Sigmoid colon (tissue), 7 donors: ENCODE results near the gene GPC5. TPM values are rescaled to one million over a fixed set of nuclear protein-coding genes. Genes with fewer than 3 reads are reported as not detected.

Experiments
- DNase-seq: peaks from one replicate; pipeline ENCODE4 v3.0.0-alpha.2; 2019
- H3K27ac ChIP-seq, 4 donors: fragments of 200-600 bp; sonication (generic); one replicate each; pipeline ENCODE4 v1.5.1; 2016 to 2019; ENCODE audit warnings: mild to moderate bottlenecking in 1 of 4
- H3K27me3 ChIP-seq, 3 donors: fragments of 200-600 bp; sonication (generic); one replicate each; pipeline ENCODE4 v1.5.1; 2019; ENCODE audit warnings: mild to moderate bottlenecking in 1 of 3
- H3K36me3 ChIP-seq, 4 donors: fragments of 200-600 bp; sonication (generic); one replicate each; pipeline ENCODE4 v1.5.1; 2016 to 2019
- H3K4me1 ChIP-seq, 4 donors: fragments of 200-600 bp; sonication (generic); one replicate each; pipeline ENCODE4 v1.5.1; 2017 to 2019
- H3K4me3 ChIP-seq, 4 donors: fragments of 200-600 bp; sonication (generic); one replicate each; pipeline ENCODE4 v1.5.1; 2017 to 2019; ENCODE audit warnings: mild to moderate bottlenecking in 2 of 4, moderate library complexity in 1 of 4
- H3K9me3 ChIP-seq, 4 donors: fragments of 200-600 bp in 3 of 4; sonication (generic) in 3 of 4; one replicate each; pipeline versions ENCODE4 v1.5.1 to v1.6.1; 2013 to 2019
- EP300 ChIP-seq, 4 donors: sonication (generic); formaldehyde crosslinking; IDR thresholded peaks; one replicate each; pipeline ENCODE4 v1.6.1; 2017; ENCODE audit warnings: antibody characterized with exemption in 4 of 4
- POLR2A ChIP-seq, 2 donors: fragments of 450-650 bp; IDR thresholded peaks; one replicate each; pipeline ENCODE4 v1.6.1; 2016; ENCODE audit warnings: antibody characterized with exemption in 2 of 2, mild to moderate bottlenecking in 2 of 2, moderate library complexity in 2 of 2
- POLR2AphosphoS5 ChIP-seq, 4 donors: sonication (generic); formaldehyde crosslinking; IDR thresholded peaks; one replicate each; pipeline ENCODE4 v1.6.1; 2017; ENCODE audit warnings: antibody characterized with exemption in 4 of 4
- WGBS, 2 donors: extraction: QIAGEN DNeasy Blood & Tissue Kit; methylation state at CpG; one replicate each; pipeline ENCODE4 v1.1.7; 2013; 5-methylcytosine and 5-hydroxymethylcytosine counted together
- intact Hi-C: fragments of 100-400 bp; cut with DNase I; formaldehyde crosslinking; loops from one replicate; pipeline ENCODE4 v1.15.1; 2023
- polyA plus RNA-seq, 3 donors: library from polyadenylated mRNA; stranded (reverse); fragments of 200-250 nt; gene quantifications; one replicate each; pipeline ENCODE4 v1.2.3, GENCODE V29; 2013
- total RNA-seq, 4 donors: library from RNA; depleted of rRNA; stranded (reverse); fragments of >200 nt; gene quantifications; one replicate each; pipeline ENCODE4 v1.1.0, GENCODE V29; 2016
- TF ChIP-seq, protein P1 (sequence below), 4 experiments: fragments of 450-650 bp in 3 of 4; fragments of 200-600 bp in 1 of 4; IDR thresholded peaks; one replicate each; pipeline ENCODE4 v1.5.1; 2016 to 2019; ENCODE audit warnings: antibody characterized with exemption in 4 of 4, mild to moderate bottlenecking in 3 of 4, moderate library complexity in 2 of 4
- donor health status: healthy with polysubstance abuse.
- donor health status: Bipolar disorder and iron deficiency.
- donor health status: healthy.

The GPC5 gene
- total and polyA plus RNA-seq, 7 donors = 0.39 to 3.9 (median 2.9) TPM; not detected in 2

DNA sequence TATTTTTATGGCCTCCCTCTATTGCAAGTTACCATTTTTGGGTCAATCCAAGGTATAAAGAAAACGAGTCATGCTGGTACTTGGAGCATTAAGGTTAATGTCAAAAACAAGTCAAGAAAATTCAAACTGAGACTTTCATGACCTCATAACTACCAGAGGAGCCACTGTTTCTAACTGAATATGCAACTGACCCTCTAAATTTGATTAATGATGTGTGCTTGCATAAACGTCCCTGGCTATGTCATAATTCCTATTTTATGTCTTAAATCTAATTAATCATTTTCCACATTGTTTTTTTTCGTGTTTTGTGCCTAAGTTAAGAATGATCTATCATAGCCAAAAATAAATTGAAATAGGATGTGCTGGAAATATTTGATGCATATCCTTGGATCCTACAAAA is 1431.5 kb downstream of the GPC5 start:
- 40 to 51% methylated on average over 3 of the region's 3 CpGs for WGBS, 2 donors
- Histone ChIP-seq H3K4me1 (no peaks in the 10 kb centered on the region), H3K27ac (no peak overlapping the region), H3K27me3 (no peaks in the 10 kb centered on the region), H3K36me3 (no peaks in the 10 kb centered on the region), H3K9me3 (no peaks in the 10 kb centered on the region), H3K4me3 (no peak overlapping the region)
- intact Hi-C loops = no loop called here
- TF ChIP-seq EP300 (IDR thresholded peaks at IDR 0.05) (no peak), POLR2A (IDR thresholded peaks at IDR 0.05) (no peak)
- no peak for DNase-seq

DNA sequence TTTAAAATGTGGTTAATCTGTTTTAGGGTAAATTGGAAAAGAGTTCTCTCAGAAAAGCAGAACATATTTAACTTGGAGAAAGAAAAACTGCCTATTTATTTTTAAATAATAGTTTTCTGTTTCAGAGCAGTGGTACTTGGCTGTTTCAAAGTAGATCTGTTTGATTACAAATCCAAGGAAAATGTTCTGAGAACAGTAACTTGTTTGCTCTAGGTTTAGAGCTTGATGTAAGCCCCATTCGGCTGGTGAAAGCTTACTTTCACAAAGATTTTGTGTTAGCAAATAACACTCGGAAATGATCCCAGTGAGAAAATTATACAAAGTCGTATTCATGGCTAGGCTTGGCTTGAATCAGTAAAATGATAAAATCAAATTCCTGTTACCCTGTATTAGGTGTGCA is 1432.4 kb downstream of the GPC5 start:
- Histone ChIP-seq H3K4me3 (no peak overlapping the region), H3K36me3 (no peaks in the 10 kb centered on the region), H3K9me3 (no peaks in the 10 kb centered on the region), H3K4me1 (no peaks in the 10 kb centered on the region), H3K27me3 (no peaks in the 10 kb centered on the region), H3K27ac (no peak overlapping the region)
- TF ChIP-seq POLR2AphosphoS5 (IDR thresholded peaks at IDR 0.05) = no peak
- no peak for TF ChIP-seq POLR2A (IDR thresholded peaks at IDR 0.05)
- TF ChIP-seq EP300 (IDR thresholded peaks at IDR 0.05) = no peak
- TF ChIP-seq, protein P1, sequence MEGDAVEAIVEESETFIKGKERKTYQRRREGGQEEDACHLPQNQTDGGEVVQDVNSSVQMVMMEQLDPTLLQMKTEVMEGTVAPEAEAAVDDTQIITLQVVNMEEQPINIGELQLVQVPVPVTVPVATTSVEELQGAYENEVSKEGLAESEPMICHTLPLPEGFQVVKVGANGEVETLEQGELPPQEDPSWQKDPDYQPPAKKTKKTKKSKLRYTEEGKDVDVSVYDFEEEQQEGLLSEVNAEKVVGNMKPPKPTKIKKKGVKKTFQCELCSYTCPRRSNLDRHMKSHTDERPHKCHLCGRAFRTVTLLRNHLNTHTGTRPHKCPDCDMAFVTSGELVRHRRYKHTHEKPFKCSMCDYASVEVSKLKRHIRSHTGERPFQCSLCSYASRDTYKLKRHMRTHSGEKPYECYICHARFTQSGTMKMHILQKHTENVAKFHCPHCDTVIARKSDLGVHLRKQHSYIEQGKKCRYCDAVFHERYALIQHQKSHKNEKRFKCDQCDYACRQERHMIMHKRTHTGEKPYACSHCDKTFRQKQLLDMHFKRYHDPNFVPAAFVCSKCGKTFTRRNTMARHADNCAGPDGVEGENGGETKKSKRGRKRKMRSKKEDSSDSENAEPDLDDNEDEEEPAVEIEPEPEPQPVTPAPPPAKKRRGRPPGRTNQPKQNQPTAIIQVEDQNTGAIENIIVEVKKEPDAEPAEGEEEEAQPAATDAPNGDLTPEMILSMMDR (IDR thresholded peaks at IDR 0.05) = no peak
- WGBS, 2 donors = 63 to 73% methylated on average over 3 of the region's 3 CpGs
- intact Hi-C loops = no loop called here
- DNase-seq = no peak

DNA sequence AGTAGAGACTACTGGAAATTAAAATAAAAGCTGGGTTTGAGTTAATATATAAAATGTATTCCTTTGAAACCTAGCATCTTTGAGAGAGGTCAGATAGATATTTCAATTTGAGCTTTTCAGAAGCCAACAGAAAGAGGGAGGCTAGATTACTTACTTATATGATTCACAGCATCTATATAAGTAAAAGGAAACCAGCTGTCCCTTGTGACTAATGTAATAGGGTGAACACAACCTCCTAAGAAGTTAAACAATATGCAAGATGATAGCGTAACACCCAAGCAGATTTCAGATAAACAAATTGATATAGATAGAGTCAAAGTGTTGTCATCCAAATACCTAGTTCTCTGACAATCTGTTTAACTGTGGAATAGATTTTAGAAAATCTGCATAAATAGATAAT is 1434.7 kb downstream of the GPC5 start:
- 89 to 92% methylated on average over 1 of the region's 1 CpG for WGBS, 2 donors
- Histone ChIP-seq H3K27ac (no peak overlapping the region), H3K27me3 (no peaks in the 10 kb centered on the region), H3K9me3 (no peaks in the 10 kb centered on the region), H3K36me3 (no peaks in the 10 kb centered on the region), H3K4me1 (no peaks in the 10 kb centered on the region), H3K4me3 (no peak overlapping the region)
- intact Hi-C loops = no loop called here
- DNase-seq = no peak
- TF ChIP-seq POLR2A (IDR thresholded peaks at IDR 0.05) (no peak), POLR2AphosphoS5 (IDR thresholded peaks at IDR 0.05) (no peak), EP300 (IDR thresholded peaks at IDR 0.05) (no peak)
- TF ChIP-seq, protein P1 (IDR thresholded peaks at IDR 0.05) = no peak

DNA sequence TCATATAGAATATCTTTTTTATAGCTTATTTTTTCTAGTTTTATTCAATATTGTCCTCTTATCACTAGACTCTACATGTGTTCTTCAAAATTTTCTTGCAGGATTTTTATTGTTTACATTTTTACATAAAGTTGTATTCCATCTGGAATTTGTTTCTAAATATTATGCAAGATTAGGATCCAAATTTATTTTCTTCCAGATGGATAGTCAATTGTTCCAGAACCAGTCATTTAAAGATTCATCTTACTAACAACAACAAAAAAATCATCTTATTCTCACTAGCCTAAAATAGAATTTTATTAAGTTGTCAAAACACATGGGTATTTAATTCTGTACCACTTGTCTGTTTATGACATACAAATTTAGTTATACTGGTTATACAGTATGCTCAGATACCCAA is 1437.8 kb downstream of the GPC5 start:
- no peaks in the 10 kb centered on the region for H3K36me3 ChIP-seq
- H3K4me3 ChIP-seq = no peak overlapping the region
- no peaks in the 10 kb centered on the region for H3K4me1 ChIP-seq
- TF ChIP-seq, protein P1 (IDR thresholded peaks at IDR 0.05) = no peak
- intact Hi-C loops = no loop called here
- DNase-seq = no peak
- H3K9me3 ChIP-seq = no peaks in the 10 kb centered on the region
- no peak overlapping the region for H3K27ac ChIP-seq
- H3K27me3 ChIP-seq = no peaks in the 10 kb centered on the region

DNA sequence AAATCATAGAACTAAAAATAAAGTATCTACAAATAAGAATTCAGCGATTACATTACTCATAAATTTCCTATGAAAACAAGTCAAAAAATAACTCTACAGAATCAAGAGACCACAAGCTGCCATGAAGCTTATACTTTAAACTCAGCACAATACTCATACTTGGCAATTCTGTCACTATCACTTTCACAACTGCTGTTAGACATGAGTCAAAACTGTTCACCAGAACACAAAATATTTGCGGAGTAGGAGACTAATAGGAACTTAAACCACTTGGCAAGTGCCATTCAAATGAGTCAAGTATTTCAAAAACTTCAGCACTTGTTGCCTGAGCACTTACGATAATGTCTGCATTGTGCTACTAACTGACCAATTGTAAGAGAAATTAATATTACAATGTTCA is 1440.4 kb downstream of the GPC5 start:
- no peak overlapping the region for H3K4me3 ChIP-seq
- H3K4me1 ChIP-seq = peaks cover 0 to 18% (median 6%) of the 10 kb centered on the region in 4 donors
- no peaks in the 10 kb centered on the region for H3K27me3 ChIP-seq
- no peaks in the 10 kb centered on the region for H3K9me3 ChIP-seq
- H3K36me3 ChIP-seq = no peaks in the 10 kb centered on the region
- WGBS, 2 donors = 86 to 88% methylated on average over 3 of the region's 3 CpGs
- no peak overlapping the region for H3K27ac ChIP-seq
- no peak for DNase-seq
- intact Hi-C loops = no loop called here
- TF ChIP-seq, protein P1 (IDR thresholded peaks at IDR 0.05) = no peak
- TF ChIP-seq POLR2AphosphoS5 (IDR thresholded peaks at IDR 0.05) = no peak
- no peak for TF ChIP-seq POLR2A (IDR thresholded peaks at IDR 0.05)
- TF ChIP-seq EP300 (IDR thresholded peaks at IDR 0.05) = no peak
